ENCODE data around the gene SPSB1. TPM values are rescaled to one million over a fixed set of nuclear protein-coding genes. Genes with fewer than 3 reads are reported as not detected.

Gene SPSB1
- total RNA-seq, 1 experiment from 2014 or later = 33.8 TPM

DNA sequence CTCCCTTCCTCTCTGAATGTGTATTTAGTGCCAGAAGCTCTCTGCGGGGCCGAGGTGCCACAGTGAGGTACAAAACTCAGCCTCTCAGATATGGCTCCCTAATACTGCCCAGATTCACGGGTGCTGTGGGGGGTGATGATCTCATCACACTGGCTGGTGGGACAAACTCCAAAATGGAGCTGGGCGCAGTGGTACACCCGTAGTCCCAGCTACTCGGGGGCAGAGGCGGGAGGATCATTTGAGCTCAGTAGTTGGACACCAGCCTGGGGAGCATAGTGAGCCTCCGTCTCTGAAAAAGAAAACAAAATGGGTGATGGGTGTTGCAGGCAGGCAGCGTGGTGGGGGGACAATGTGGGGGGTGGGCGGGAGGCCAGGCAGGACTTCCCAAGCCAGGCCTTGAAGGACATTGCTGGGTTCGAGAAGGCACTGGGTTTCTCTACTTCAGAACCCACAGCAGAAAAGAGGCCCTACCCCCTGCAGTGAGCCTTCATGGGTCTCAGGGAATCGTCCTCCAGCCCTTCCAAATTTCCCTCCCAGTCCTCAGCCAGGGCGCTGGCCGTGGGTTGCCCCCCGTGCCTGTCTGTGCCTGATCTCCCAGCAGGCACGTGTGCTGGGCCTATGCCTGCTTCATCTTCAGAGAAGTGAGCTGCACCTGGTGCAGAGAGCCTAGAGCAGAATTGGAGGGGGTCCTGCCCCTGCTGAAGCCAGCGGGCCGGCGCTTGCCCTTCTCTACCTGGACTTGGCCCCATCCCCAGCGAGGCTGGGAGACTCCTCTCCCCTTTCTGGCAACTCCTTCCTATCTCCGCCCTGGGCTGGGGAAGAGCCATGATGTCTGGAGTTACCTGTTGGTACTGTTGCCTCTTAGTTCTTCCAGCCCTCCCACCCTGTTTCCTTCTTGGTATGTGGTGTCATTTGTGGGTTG, 44.1 kb upstream of the SPSB1 start:
- H3K27ac ChIP-seq = no peak overlapping the region
- intact Hi-C loops (cut with micrococcal nuclease; ENCODE audit: unreplicated experiment) = no loop called here
- H2AFZ ChIP-seq = no peak overlapping the region
- no peak overlapping the region for H3K4me3 ChIP-seq
- ChIA-PET POLR2A (ENCODE audit: unreplicated experiment) (no interaction called here), CTCF (interaction anchor here (0.6 kb wide), 1 partner anchor 228 kb away, joined by 4 read pairs; no protein-coding TSS in a partner anchor)
- H3K4me2 ChIP-seq = no peak overlapping the region
- H3K36me3 ChIP-seq (ENCODE audit: low read depth) = no peaks in the 10 kb centered on the region
- no peaks in the 10 kb centered on the region for H3K9me3 ChIP-seq (ENCODE audit: insufficient read depth, low read depth)
- H3K9me2 ChIP-seq (ENCODE audit: insufficient read depth) = no peaks in the 10 kb centered on the region
- no peak for TF ChIP-seq EZH2 (IDR thresholded peaks at IDR 0.05; ENCODE audit: low read depth)
- TF ChIP-seq, protein P1, sequence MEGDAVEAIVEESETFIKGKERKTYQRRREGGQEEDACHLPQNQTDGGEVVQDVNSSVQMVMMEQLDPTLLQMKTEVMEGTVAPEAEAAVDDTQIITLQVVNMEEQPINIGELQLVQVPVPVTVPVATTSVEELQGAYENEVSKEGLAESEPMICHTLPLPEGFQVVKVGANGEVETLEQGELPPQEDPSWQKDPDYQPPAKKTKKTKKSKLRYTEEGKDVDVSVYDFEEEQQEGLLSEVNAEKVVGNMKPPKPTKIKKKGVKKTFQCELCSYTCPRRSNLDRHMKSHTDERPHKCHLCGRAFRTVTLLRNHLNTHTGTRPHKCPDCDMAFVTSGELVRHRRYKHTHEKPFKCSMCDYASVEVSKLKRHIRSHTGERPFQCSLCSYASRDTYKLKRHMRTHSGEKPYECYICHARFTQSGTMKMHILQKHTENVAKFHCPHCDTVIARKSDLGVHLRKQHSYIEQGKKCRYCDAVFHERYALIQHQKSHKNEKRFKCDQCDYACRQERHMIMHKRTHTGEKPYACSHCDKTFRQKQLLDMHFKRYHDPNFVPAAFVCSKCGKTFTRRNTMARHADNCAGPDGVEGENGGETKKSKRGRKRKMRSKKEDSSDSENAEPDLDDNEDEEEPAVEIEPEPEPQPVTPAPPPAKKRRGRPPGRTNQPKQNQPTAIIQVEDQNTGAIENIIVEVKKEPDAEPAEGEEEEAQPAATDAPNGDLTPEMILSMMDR (conservative IDR thresholded peaks at IDR 0.05) = no peak
- H4K20me1 ChIP-seq (ENCODE audit: insufficient read depth) = no peaks in the 10 kb centered on the region
- H3K79me2 ChIP-seq (ENCODE audit: low read depth) = no peaks in the 10 kb centered on the region
- H3F3A ChIP-seq (ENCODE audit: insufficient read depth, low read depth) = 0 out of 2 replicates have a peak, but pooled peaks cover 4% of the 10 kb centered on the region
- H3K27me3 ChIP-seq (ENCODE audit: insufficient read depth, low read depth) = no peaks in the 10 kb centered on the region
- no peak for DNase-seq
- H3K4me1 ChIP-seq (replicated peaks; ENCODE audit: insufficient read depth) = peaks cover 4% of the 10 kb centered on the region; the same call in 1 of the 2 replicates
- no TSS peak for BruUV-seq (replicated peaks)

DNA sequence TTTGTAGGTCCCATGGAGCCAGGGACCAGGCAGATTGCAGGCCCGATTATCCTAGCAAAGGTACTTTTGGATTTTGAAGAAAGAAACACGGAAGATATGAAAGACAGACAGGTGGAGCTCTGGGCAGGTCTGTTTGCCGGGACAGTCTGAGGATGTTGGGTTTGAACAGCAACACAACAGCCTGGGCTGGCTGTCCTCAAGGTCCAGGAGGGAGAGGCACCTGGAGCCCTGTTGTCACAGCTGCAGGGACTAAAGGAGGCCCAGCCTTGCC, 43.5 kb upstream of the SPSB1 start:
- Histone ChIP-seq H3K79me2 (ENCODE audit: low read depth) (no peaks in the 10 kb centered on the region), H3K36me3 (ENCODE audit: low read depth) (no peaks in the 10 kb centered on the region), H3K27ac (no peak overlapping the region), H3K4me3 (no peak overlapping the region), H3K4me1 (replicated peaks; ENCODE audit: insufficient read depth) (peaks cover 3% of the 10 kb centered on the region; the same call in 1 of the 2 replicates), H4K20me1 (ENCODE audit: insufficient read depth) (no peaks in the 10 kb centered on the region), H3F3A (ENCODE audit: insufficient read depth, low read depth) (0 out of 2 replicates have a peak, but pooled peaks cover 3% of the 10 kb centered on the region), H3K4me2 (no peak overlapping the region), H3K27me3 (ENCODE audit: insufficient read depth, low read depth) (no peaks in the 10 kb centered on the region), H3K9me3 (ENCODE audit: insufficient read depth, low read depth) (no peaks in the 10 kb centered on the region), H3K9me2 (ENCODE audit: insufficient read depth) (no peaks in the 10 kb centered on the region), H2AFZ (no peak overlapping the region)
- CTCF ChIA-PET = interaction anchor here (0.6 kb wide), 2 partner anchors 12 to 227 kb away, joined by 4 to 6 read pairs; no protein-coding TSS in a partner anchor
- BruUV-seq (replicated peaks) = no TSS peak
- TF ChIP-seq EZH2 (IDR thresholded peaks at IDR 0.05; ENCODE audit: low read depth) = no peak
- TF ChIP-seq, protein P1 (conservative IDR thresholded peaks at IDR 0.05) = no peak
- intact Hi-C loops (cut with micrococcal nuclease; ENCODE audit: unreplicated experiment) = no loop called here
- POLR2A ChIA-PET (ENCODE audit: unreplicated experiment) = no interaction called here
- no peak for DNase-seq

DNA sequence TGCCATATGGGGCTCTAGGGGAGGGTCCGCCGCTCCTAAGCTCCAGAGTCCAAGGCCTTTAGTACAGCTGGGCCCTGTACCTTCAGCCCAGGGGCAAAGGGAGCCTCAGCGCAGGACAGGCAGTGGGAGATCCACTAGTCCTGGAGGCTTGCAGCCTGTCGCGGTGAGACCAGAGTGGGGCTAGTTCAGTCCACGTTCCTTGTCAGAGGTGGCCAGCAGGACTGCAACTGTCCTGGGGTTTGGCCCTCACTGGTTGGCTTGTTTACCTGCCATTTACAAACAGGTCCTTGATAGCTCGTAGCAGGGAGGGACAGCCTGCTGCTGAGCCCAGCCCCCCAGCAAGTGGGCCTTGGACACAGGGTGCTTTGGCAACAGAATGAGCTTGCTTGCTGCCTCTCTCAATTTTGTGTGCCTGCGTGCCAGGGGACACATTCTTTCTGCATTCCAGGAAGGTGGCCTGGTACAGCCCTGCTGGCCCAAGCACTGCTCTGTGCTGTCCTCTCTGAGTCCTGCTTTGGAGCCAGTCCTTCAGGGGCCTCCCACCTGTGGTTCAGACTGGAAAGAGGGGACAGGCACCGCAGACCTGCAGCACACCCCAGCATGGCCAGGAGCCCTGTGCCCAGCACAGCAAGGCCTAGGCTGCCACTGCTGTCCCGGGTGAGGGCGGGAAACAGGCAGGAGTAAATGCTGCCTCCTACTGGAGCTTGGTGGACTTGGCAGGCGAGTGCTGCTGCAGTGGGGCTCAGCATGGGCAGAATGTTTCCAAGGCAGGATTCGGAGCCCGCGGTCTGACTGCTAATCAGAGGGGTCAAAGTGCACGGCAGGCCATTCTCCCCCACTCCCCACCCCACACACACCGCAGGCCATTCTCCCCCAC, 42.9 kb upstream of the SPSB1 start:
- CTCF ChIA-PET = interaction anchor here (0.6 kb wide), 2 partner anchors 13 to 227 kb away, joined by 4 to 6 read pairs; no protein-coding TSS in a partner anchor
- no peaks in the 10 kb centered on the region for H3K9me2 ChIP-seq (ENCODE audit: insufficient read depth)
- no peak overlapping the region for H3K27ac ChIP-seq
- H2AFZ ChIP-seq = no peak overlapping the region
- H4K20me1 ChIP-seq (ENCODE audit: insufficient read depth) = no peaks in the 10 kb centered on the region
- TF ChIP-seq, protein P1 (conservative IDR thresholded peaks at IDR 0.05) = peak; percentile 38
- TF ChIP-seq EZH2 (IDR thresholded peaks at IDR 0.05; ENCODE audit: low read depth) = no peak
- no peaks in the 10 kb centered on the region for H3F3A ChIP-seq (ENCODE audit: insufficient read depth, low read depth)
- no peak for DNase-seq
- H3K4me3 ChIP-seq = no peak overlapping the region
- POLR2A ChIA-PET (ENCODE audit: unreplicated experiment) = no interaction called here
- BruUV-seq (replicated peaks) = no TSS peak
- intact Hi-C loops (cut with micrococcal nuclease; ENCODE audit: unreplicated experiment) = no loop called here
- no peaks in the 10 kb centered on the region for H3K9me3 ChIP-seq (ENCODE audit: insufficient read depth, low read depth)
- H3K79me2 ChIP-seq (ENCODE audit: low read depth) = no peaks in the 10 kb centered on the region
- no peaks in the 10 kb centered on the region for H3K36me3 ChIP-seq (ENCODE audit: low read depth)
- no peak overlapping the region for H3K4me2 ChIP-seq
- H3K4me1 ChIP-seq (replicated peaks; ENCODE audit: insufficient read depth) = no peaks in the 10 kb centered on the region; the same call in 1 of the 2 replicates
- no peaks in the 10 kb centered on the region for H3K27me3 ChIP-seq (ENCODE audit: insufficient read depth, low read depth)
